Measurements from ENCODE around the gene SNAP29.

DNA sequence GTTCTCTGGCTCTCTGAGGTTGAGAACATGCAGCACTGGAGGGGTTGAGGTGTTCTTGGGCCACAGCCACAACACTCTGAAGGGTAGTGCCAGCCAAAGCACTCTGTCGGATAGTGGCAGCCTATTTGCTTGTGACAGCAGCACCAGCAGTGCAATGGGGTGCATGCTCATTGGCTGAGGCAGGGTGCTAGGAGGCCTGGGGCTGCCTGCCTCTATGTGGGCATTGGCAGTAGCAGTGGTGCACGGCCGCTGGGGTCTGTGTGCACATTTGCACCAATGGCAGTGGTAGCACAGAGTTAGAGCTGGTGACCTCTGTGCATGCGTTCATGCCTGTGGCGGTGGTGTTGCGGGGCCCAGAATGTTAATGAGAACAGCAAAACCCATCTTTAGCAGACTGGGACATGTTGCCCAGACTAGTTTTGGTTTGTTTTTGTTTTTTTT is 25.6 kb upstream of the SNAP29 start:
- no peak for TF ChIP-seq EZH2phosphoT487 (IDR thresholded peaks at IDR 0.05; ENCODE audit: borderline replicate concordance, low read length)
- TF ChIP-seq, protein P1, sequence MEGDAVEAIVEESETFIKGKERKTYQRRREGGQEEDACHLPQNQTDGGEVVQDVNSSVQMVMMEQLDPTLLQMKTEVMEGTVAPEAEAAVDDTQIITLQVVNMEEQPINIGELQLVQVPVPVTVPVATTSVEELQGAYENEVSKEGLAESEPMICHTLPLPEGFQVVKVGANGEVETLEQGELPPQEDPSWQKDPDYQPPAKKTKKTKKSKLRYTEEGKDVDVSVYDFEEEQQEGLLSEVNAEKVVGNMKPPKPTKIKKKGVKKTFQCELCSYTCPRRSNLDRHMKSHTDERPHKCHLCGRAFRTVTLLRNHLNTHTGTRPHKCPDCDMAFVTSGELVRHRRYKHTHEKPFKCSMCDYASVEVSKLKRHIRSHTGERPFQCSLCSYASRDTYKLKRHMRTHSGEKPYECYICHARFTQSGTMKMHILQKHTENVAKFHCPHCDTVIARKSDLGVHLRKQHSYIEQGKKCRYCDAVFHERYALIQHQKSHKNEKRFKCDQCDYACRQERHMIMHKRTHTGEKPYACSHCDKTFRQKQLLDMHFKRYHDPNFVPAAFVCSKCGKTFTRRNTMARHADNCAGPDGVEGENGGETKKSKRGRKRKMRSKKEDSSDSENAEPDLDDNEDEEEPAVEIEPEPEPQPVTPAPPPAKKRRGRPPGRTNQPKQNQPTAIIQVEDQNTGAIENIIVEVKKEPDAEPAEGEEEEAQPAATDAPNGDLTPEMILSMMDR (conservative IDR thresholded peaks at IDR 0.05; ENCODE audit: low read depth, low read length), result no peak

Measured in PC-3 (cell line).